LoVo (cell line): ENCODE measurements around the gene USP22.

Experiments used
- DNase-seq: peaks from one replicate; pipeline ENCODE4 v3.0.0-alpha.2; 2016; ENCODE audit warnings: low spot score

The USP22 gene

DNA sequence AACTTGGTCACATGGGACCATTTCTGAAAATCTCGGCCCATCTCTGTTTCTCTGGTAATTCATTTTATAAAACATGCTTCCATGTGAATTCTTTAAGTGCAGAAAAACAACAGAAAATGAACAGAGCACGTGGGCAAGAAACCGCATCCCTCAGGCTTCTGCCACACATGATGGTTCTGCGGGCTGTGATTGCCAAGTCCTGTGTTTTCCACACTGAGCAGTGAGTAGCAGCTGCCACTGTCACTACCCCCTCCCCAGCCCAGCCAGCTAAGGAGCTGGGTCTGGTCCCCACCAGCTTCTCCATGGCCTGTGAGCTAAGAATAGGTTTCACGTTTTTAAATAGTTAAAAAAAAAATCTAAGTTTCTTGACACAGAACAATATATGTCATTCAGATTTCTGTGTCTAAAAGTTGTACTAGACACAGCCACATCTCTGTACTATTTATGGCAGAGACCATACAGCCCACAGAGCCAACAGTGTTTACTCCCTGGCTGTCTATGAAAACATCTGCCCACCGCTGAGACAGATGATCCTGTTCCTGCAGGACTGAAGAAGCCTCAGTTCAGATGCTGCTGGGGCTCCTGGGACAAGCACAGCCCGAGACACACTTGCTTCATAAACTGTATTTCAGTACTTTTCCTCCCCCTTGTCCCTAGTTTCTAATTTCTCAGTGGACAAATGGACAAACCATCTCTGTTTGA, 41.5 kb downstream of the USP22 start:
- DNase-seq: no peak

DNA sequence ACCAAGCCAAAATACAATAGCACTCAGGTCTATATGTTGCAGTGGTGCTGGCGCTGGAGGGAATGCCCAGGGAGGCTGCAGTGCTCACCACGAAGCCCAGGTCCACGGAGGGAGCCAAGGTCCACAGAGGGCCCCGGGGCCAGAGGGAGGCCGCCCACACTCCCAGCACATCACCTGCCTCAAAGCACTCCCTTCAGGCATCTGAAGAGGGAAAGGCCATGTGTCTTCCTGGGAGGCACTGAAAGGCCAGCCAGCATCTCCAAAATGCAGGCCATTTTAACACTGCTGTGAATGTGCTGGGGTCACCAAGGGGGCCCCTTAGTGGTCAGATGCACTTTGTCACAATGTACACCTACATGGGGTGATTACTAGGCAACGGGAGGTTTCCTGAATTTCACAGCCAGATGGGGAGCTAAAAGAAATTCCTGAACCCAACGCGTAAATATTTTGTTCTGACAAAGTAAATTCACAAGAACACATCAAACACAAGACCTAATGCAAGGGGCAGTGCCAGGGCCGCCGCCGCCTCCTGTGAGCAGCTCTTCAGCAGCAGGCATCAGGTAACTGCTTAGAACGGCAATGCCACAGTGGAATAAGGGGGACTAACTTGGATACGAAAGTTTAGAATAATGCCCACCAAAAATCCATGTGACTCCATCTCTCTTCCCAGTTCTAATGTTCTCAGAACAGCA, 42.8 kb downstream of the USP22 start:
- DNase-seq: no peak

DNA sequence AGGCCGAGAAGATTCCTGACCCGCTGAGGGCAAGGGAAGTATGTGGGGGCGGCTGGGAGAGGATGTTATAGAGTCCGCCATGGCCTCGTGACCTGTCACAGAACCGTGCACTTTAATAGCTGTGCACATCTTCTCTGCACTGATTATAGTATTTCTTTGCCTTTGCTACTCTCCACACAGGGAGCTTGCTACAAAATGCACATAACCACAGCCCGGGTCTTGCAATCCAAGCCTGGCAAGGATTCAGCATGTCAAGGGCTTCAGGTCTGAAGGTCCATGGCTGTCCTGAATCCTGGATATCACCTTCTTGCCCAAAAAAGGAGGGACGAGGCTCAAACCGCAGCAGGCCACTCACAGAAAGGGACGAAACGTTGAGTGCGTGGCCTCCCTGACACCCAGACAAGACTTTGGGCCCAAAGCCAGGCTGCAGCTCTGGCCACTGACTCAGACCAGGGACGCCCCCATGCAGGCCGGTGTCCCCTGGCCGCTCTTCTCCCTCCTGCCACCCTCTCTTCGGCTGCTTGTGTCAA, 43.7 kb downstream of the USP22 start:
- DNase-seq: no peak

DNA sequence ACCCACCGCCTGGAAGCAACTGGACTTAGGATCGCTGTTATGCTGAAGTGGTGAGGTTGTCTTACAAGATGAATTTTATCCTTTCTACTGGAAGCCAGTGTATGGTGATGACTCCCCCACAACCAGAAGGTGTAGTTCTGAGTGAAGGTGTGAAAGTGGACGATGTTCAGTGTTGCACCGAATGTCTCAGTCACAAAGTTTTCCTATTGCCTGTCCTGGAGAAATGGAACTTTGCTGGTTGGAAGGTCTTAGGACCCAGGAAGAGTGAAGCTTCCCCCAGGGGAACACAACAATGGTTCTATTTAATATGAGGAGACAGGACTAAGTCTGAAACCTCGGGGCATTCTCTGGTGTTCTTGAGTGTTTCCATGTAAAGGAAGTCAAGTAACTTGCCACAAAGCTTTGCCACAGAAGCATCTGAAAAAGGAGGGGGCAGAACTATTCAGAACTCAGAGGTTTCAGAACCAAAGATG, 44.2 kb downstream of the USP22 start:
- no peak for DNase-seq

DNA sequence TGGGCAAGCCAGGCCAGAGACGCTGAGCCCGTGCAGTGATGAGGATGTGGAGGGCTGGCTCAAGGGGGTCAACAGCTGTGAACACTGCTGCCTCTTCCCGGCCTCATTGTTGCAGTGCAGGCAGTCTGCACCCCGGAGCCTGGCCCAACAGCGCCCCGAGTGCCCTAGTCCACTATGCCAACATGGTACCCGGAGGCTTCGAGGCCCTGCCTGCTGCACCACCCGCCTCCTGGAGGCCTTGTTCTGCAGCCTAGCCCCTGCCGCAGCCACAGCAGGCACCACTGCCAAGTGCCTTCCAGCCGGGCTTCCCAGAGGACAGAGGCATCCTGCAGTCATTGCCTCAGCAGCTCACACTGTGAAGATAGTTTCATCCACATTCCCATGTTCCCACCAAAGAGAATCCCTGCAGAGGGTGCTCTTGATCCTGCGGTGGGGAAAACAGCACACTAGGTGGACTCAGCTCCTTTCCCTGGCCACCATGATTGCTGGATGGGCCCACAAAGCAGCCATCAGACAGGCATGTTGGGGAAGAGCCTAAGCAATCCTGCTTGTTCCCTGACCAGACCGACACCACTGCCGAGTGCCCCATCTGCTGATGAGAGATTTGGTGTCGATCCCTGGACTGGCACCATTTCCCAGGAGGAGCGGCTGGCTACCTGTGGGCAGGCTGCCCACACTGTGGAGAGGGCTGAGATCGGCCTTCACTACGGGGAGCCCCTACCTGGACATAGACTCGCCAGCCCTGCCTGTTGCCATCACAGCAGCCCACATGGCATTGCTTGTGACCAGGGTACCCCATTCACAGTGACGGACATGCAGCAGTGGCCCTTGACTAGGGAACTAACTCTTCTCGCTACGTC, 44.9 kb downstream of the USP22 start:
- no peak for DNase-seq

DNA sequence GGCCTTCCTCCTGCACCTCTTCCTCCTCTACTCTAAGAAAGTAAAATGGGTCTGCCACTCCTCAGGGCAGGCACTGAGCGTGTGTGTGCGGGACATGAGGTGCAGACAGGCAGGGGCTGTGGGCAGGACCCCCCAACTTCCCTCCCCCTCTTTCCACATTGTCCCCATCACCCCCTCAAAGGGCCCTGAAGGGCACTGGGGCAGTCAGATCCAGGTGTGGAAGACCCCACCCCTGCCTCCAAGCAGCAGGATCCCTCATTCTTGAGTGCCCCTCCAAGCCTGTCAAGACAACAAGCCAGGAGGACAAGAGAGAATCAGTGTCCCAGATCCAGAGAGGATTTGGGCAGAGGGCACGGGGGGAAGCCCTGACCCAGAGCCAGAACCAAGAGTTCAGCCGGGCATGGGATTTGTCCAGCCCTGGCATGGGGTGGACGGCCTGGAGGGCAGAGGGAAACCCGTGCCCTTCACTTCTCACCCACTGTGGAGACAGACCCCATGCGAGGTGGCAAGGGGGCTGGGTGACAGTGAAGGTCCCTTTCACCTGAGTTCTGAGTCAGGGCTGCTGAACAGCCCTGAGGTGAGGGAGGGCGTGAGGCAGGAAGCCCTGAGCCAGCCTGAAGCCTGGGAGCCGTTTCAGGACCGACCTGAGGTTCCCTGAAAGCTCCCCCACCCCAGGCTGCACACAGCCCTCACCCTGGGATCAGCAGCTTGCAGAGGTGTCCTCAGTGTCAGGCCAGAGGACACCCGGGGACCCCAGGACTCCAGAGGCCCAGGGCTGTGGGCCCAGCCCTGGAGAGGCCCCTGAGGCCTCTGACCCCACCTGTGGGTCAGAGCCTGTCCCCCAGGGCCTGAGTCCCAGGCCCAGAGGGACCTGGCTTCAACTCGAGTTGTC, 45.8 kb downstream of the USP22 start:
- DNase-seq: no peak

DNA sequence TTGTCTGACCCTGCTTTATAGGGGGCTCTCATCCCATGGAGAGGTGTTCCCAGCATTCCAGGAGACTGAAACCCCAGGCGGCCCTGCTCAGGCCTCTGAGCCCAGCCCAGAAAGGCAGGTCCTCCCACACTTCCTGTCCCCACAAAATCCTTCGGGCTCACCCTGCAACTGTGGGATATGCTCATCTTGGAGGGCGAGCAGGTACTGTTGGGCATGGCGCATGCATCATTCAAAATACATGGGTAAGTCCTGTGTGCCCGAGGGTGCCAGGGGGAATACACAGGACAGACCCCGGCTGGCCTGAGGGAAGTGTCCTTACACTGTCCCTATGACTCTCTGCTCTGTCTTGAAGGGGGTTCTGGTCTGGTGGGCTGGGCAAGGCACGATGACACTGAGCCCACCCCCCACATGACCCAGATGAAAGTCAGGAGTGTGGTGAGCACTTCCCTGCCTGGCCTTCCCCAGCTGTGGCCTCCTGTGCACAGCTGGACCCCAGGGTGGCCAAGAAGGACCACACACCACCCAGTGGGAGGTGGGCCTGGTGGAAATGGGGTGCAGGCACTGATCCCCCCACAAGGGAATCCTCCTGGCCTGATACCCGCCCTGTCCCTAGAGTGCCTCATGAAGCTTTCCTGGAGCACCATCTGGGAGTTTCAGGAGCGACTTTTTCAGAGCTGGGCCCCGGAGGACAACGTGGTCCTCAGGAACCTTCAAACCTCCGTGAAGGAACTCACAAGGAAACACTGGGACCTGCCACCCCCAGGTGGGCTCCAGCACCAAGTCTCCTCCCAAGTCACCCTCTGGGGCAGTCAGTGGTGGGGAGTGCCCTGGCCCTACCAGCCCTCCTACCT, 46.7 kb downstream of the USP22 start:
- DNase-seq: no peak

DNA sequence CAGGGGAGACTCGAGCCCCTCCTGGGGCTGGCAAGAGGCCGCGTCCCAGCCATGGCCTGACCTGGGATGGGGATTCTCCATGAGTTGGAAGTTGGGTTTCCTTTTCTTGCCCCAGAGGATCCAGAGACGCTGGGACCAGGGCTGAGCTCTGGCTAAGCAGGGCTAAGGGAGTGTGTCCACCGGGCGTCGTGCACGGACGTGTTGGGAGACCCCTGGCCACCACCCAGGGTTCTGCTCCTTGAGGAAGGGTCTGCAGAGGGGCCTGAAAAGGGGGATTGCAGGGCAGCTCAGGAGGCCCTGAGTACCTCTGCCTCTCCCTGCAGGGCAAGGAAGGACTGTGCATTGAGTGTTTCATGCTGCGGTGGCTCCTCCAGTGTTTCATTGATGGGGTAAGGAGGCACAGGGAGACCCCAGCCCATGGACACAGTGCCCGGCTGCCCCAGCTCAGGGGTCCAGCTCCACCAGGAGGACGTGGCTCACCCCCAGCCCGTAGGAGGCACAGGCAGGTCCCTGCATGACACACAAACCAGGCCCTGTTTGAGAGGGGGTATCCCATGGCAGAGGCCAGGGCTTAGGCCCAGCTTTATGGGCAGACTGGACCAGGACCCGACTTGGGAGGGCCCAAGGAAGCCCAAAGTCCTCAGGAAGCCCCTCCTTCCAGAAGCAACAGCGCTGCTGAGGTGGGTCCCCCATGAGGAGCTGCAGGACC, 47.5 kb downstream of the USP22 start:
- no peak for DNase-seq

DNA sequence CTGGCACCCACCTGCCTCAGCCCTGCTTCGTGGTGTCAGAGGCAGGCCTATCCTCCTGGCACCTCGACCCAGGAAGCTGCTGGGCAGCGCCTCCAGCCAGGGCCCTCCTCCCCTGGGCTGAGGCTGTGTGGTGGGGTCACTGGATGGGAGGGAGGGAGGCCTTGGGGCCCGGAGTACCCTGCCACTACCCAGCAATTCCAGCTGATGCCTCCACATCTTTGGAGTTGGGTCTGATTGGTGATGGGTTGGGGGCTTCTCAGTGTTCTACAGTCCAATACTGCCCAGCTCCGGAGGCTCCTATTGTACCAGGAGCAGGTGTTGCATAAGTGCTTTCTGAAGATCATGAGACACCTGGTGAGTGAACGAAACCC, 48.0 kb downstream of the USP22 start:
- DNase-seq: no peak

DNA sequence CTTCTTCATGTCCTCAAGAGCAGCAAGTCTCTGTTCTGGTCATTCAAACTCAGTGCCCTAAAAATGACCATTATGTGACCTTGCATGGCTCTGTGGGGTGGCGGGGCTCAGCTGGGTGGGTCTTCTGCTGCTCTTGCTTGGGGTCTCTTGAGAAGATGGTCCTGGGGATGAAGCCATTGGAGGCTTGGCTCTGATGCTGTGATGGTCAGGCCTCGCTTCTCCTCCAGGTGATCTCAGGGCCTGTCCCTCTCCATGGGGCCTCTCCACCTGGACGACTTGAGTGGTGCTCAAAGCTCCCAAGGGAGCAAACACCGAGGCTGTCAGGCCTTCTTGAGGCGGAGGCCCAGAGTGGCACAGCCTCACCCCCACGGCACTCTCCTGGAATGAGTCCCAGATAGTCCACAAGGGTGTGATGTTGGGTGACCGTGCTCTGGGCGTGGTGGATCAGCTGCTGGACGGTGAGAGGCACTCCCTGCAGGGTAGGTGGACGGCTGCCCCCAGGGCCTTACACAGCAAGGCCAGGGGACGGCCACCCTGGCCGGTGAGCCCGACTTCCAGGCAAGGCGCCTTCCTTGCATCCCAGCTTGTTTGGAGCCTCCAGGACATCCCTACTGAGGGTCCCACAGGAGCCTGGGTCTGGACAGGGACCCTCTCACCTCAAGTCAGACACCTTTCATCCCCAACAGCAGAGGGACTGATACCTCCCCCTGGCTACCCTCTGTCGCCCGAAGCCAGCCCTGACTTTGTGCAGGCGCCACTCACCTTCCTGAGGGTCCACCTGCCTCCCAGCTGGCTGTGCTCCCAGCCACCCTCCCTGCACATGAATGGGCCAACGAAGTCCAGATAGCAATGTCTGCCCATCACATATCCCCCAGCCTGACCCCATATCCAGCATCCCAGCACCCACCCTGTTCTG, 48.7 kb downstream of the USP22 start:
- DNase-seq: no peak

DNA sequence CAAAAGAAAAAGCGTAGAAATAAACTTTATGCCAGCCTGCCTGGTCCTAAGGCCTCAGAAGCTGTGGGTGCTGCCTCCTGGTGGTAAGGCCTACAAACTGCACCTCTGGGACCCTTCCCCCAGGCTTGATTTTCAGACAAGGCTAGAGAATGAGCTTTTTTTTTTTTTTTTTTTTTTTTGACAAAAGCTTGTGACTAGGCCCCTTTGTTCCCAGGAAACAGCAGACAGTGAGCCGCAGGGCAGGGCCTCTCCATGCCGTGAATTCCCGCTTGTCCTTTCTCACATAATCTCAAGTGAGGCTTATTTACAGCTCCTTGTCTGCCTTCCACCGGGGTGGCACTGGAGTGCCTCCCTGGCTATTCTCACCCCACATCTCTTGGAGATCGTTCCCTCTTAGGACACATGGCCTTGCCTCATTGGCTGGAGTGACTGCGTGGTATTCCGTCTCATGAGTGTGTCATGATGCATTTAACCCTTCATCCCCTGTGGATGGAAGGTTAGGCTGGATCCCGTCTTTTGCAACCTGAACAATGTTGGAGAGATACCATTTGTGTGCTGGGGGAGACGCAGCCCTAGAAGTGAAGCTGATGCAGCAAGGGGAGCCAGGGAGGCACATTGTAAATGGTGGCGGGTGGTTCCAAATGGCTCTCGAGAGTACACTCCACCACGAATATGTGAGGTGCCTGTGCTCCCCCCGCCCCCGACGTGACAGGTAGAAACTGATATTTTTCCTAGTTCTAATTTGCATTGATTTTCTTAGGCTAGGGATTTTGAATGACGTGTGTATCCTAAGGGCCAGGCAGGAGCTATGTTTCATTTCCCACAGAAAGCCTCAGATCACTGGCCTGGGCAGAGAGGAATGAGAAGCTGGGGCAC, 49.6 kb downstream of the USP22 start:
- peak; percentile 36 for DNase-seq

DNA sequence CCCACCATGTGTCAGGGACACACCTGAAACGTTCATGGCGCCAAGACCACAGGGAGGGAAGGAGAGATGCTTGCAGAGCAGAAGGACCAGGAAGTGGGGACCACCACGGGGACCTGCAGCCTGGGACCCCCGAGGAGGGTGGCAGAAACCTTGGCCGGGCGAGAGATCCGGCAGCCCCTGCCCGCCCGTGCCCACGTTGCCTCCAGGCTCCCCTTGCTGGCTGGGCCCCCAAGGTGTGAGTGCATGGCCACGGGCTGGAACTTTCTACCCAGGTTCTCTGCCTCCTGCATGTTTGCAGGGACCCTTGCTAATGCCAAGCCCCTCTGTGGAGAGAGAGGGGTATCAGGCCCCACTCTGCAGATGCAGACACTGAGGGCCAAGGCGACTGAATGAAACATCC, 50.4 kb downstream of the USP22 start:
- no peak for DNase-seq

DNA sequence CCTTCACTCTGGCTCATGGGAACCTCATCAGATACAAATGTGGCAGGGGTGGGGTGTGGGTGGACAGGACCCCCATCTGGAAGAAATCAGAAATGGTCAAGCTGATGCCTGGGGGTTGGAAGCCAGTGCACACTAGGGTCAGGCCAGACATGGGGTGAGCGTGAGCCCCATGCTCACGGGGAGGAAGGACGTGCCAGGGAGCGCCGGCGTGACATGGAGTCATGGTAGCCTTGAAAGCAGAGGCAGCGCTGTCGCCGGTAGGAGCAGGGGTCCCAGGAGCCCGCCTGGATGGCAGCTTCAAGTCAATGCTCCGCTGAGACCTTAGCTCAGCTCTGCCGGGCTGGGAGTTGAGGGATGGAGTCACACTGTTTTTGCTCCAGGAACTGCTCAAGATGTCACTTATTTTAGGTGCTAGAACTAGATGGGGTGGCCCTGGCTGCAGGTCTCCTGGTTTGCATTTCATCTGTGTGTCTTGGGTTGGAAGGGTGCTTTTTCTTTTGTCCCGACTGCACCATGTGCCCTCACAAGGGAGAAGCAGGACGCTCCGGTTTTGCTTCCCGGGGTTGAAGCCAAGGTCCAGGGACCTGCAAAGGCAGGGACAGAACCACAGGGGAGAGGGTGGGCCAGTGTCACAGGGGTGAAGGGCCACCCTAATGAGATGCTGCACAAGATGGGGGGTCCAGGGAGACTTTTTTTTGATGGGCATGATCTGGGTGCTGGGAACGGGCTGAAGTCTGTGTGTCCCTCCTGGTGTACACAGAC, 51.4 kb downstream of the USP22 start:
- no peak for DNase-seq

DNA sequence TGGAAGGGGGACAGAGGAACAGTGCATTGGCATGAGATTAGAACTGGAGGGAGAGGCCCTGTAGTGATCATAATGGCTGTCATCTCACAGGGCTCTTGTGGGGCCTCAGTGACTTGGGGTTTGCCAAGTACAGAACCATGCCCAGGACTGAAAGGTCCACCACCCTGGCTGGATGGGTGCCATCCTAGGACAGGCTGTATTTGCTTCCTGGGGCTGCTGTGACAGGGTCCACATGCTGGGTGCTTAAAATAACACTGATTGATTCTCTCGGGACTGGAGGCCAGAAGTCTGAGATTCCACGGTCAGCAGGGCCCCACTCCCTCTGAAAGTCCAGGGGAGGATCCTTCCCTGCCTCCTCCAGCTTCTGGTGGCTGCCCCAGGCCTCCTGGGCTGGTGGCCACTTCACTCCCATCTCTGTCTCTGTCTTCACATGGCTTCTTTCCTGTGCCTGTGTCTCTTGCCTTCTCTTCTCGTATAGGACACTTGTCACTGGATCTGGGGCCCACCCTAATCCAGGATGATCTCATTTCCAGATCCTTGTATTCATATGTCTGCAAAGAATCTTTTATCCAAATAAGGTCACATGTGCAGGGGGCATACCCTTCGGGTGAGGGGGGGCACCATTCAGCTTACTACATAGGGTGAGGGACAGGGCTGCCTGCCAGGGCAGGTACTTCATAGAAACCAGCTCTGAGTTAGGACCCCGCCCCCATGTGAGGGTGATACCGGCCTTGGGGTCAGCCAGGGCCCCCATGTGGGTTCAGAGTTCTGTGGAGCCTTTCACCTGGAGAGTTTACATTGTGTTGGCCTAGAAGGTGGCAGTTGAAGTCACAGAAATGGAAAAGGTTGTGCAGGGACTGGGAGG, 52.6 kb downstream of the USP22 start:
- DNase-seq: no peak

DNA sequence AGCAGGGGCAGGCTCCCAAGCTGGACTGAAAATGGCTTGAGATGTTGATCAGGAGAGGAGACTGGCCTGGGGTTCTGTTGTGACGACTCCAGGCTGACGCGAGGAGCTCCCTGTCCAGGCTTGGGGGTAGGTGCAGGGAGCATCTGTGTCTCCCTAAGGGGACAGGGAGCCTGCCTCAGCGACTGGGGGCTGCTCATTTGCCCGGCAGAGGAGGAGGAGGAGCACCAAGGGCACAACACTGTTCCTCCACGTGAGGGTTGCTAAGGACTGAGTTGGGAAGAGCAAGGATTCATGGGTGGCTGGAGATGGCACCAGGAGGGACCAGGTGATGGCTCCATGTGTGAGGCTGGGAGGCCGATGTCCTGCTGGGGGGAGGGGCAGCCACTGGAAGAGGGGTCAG, 53.3 kb downstream of the USP22 start:
- no peak for DNase-seq

DNA sequence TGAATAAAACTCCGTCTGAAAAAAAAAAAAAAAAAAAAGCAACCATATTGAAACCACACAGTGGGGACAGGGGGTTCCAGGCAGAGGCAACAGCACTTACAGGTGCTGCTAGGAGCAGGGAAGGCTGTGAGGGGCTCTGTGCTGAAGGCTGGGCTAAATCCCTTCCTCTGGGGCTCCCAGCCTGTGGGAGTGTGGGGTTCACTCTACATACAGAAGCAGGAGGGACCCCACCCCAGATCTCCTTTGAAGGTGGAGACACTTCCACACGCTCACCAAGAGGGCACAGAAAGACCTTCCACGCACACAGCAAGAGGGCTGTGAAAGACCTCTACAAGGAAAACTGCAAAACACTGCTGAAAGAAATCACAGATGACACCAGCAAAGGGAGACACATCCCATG, 53.9 kb downstream of the USP22 start:
- DNase-seq: no peak
